GOT3 (cell line): ENCODE results near the gene SLC26A5.

Experiments
- DNase-seq: peaks from one replicate; lab custom pipeline; 2025; ENCODE audit warnings: mixed read lengths; lab: John Stamatoyannopoulos, UW

Gene SLC26A5

DNA sequence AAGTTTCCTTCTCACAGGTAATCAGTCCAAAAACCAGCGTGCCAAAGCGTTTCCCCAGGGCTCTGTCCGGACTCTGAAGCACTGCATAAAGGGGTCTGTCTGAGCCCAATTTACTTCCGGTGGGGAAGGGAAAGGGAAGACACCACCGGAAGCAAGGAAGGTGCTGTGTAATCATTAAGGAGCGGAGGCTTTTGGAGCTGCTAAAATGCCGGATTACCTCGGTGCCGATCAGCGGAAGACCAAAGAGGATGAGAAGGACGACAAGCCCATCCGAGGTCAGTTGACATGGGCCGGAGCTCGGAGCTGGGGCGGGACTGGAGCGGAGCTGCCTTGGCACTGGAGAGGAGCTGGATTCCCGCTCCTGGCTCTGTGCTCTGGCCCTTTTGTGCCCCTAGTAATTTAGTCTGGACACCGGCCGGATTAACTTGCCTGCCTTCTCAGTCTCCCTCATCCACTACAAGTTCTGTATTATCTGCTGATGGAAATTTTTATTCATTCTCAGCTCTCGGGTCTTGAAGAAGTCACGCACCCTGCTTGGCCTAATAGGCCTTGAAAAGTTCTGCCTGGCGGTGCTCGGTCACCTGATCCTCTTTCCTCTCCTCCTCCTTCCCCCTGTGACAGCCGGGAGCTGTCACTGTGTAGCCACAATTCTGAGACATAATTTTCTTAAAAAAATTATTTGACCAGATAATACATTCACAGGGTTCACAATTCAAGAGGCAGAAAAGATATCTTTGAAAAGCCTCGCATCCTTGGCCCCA is 98.3 kb downstream of the SLC26A5 start, which contains the start of gene PSMC2:
Gene PSMC2, plus strand, starts transcription at position 137 of the 761 bp plus-strand sequence. Its CDS starts 69 bp downstream, at position 206.
- peak; percentile 48 for DNase-seq

DNA sequence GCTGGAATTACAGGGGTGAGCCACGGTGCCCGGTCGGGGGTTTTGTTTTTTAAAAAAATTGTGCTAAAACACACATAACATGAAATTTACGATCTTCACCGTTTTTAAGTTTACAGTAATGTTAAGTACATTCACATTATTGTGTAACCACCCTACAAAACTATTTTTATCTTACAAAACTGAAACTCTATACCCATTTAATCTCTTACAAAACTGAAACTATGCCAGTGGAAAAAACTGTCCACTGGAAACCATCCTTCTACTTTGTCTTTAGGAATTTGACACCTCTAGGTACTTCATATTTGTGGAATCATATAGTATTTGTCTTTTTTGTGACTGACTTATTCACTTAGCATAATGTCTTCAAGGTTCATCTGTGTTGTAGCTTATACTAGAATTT is 99.6 kb downstream of the SLC26A5 start:
- DNase-seq = no peak

- DNase-seq = no peak
These were observed 101.4 kb downstream of the SLC26A5 start, which contains the start of gene DNAJC2 for GRCh38 chr7:103344453-103345149. Gene DNAJC2 (minus strand): TSS chr7:103344767. CDS start chr7:103344622, 145 bp downstream.

DNA sequence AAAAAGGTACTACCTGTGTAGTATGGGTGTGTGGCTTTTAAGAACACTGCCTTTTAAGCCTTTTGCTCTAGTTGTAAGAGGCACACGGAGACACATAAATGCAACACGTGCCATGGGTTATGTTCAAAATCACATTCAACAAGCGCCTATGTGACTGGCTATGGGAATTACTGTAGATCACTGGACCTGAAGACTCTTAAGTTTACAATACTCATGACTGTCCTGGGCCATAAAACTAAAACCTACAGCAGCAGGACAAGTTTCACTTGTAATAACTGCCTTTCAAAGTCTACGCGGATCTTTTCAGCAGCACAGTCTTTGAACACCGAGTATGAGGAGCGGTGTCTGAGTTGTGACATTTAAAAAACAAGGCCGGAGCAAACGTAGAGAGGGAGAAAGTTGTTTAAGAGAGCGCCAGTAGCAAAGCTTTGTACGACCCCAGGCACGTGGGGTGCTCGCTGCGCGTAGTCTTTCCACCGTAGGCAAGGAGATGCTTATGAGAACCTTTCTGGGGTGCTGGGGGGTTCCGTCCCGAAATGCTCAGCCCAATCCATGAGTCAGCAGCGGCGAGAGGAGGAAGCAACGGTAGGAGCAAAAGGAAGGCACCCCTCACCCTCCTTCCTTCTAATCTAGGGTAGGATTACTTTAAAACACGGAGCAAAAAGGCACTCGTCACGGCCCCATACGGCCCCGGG is 102.1 kb downstream of the SLC26A5 start:
- DNase-seq = no peak

GRCh38 chr7:103343332-103343731 is 102.7 kb downstream of the SLC26A5 start:
- DNase-seq = no peak

DNA sequence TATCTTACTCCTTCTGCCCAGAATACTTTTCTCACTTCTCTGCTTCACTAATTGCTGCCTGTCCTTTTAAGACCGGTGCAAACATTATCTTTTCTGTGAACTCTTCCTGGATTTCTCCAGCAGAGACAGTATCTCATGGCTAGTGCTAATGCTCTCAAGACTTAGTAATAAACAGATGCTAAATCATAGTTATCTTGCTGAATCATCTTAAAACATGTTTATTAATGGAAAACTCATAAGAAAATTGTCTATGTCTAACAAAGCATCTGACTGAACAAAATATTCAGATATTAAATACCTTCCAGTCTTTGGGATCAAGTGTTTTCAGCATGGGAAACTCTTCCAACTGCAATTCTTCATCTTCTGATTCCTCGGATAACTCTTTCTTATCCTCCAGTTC is 104.5 kb downstream of the SLC26A5 start:
- DNase-seq = no peak

DNA sequence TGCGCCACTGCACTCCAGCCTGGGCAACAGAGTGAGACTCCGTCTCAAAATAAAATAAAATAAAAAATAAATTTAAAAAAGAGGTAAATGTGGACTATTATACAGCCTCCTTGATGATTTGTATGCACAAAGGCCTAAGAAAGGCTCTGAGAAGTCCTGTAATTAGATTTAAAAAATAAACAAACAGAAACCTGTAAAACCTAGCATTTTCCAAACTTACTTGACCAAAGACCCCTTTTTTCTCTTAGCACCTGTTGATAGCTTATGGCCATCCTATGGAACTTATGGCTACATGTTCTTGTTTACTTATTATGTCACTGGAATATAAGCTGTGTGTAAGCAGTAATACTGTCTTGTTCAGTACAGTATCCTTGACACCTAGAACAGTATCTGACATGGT is 107.1 kb downstream of the SLC26A5 start:
- no peak for DNase-seq

- no peak for DNase-seq
These were observed 109.2 kb downstream of the SLC26A5 start for GRCh38 chr7:103336761-103337160.

GRCh38 chr7:103325744-103326143 is 120.3 kb downstream of the SLC26A5 start:
- no peak for DNase-seq
